Neural cell (in vitro differentiated cells): ENCODE results near the gene EXOC6B. TPM values are rescaled to one million over a fixed set of nuclear protein-coding genes. Genes with fewer than 3 reads are reported as not detected.

ENCODE experiments used
- H2AFZ ChIP-seq: fragments of 200-600, 300-800 bp; sonication (generic), shearing (Covaris generic); 2 replicates; pipeline ENCODE4 v1.6.0; 2014; ENCODE audit warnings: low read depth, mild to moderate bottlenecking, antibody characterized with exemption, low read length, moderate library complexity
- H3F3A ChIP-seq: fragments of 200-600 bp; shearing (Covaris generic); 2 replicates; pipeline ENCODE4 v1.6.1; 2016; ENCODE audit warnings: mild to moderate bottlenecking, moderate library complexity, mixed read lengths, antibody characterized with exemption, low read length; ENCODE audit not compliant: insufficient read depth, poor library complexity, severe bottlenecking
- H3K27ac ChIP-seq: fragments of 200-600, 300-800 bp; sonication (generic), shearing (Covaris generic); 2 replicates; pipeline ENCODE4 v1.5.1; 2014; ENCODE audit warnings: mild to moderate bottlenecking, low read length, moderate library complexity
- H3K27me3 ChIP-seq: fragments of 300-800, 200-600 bp; sonication (generic), shearing (Covaris generic); 2 replicates; pipeline ENCODE4 v1.6.0; 2014; ENCODE audit warnings: mild to moderate bottlenecking, low read depth, low read length, moderate library complexity; ENCODE audit not compliant: insufficient read depth
- H3K36me3 ChIP-seq: fragments of 300-800, 200-600 bp; sonication (generic), shearing (Covaris generic); 2 replicates; pipeline ENCODE4 v1.5.1; 2014; ENCODE audit warnings: mild to moderate bottlenecking, antibody characterized with exemption, low read length, moderate library complexity; ENCODE audit not compliant: insufficient read depth
- H3K4me2 ChIP-seq: fragments of 300-800, 200-600 bp; sonication (generic), shearing (Covaris generic); 2 replicates; pipeline ENCODE4 v1.6.0; 2014; ENCODE audit warnings: mild to moderate bottlenecking, low read length
- H3K4me3 ChIP-seq: fragments of 300-800, 200-600 bp; sonication (generic), shearing (Covaris generic); 2 replicates; pipeline ENCODE4 v1.5.1; 2014; ENCODE audit warnings: mild to moderate bottlenecking, low read length, moderate library complexity
- H3K79me2 ChIP-seq: fragments of 200-600 bp; shearing (Covaris generic); replicated peaks from 2 replicates; pipeline ENCODE4 v1.6.0; 2014; ENCODE audit warnings: mild to moderate bottlenecking, low read length, moderate library complexity; ENCODE audit not compliant: insufficient read depth
- H3K9ac ChIP-seq: fragments of 300-800, 200-600 bp; sonication (generic), shearing (Covaris generic); 2 replicates; pipeline ENCODE4 v1.6.1; 2016; ENCODE audit warnings: mild to moderate bottlenecking, low read length, mixed read lengths
- H3K9me2 ChIP-seq: fragments of 200-600 bp; shearing (Covaris generic); 2 replicates; pipeline ENCODE4 v1.6.1; 2016; ENCODE audit warnings: mild to moderate bottlenecking, low read length, mixed read lengths; ENCODE audit not compliant: insufficient read depth
- H3K9me3 ChIP-seq: fragments of 200-600, 300-800 bp; sonication (generic), shearing (Covaris generic); 2 replicates; pipeline ENCODE4 v1.6.1; 2016; ENCODE audit warnings: mild to moderate bottlenecking, mixed run types, low read length, moderate library complexity, mixed read lengths
- H4K20me1 ChIP-seq: fragments of 200-600 bp; shearing (Covaris generic); 2 replicates; pipeline ENCODE4 v1.6.1; 2016; ENCODE audit warnings: mild to moderate bottlenecking, mixed run types; ENCODE audit not compliant: insufficient read depth
- EP300 ChIP-seq: fragments of 450-650 bp; conservative IDR thresholded peaks from 2 replicates; pipeline ENCODE4 v1.6.1; 2014; ENCODE audit warnings: antibody characterized with exemption, mild to moderate bottlenecking, moderate library complexity; ENCODE audit not compliant: poor library complexity, severe bottlenecking
- EZH2 ChIP-seq: fragments of 200-600, 300-800 bp; shearing (Covaris generic), sonication (generic); IDR thresholded peaks from 2 replicates; pipeline ENCODE4 v1.6.1; 2014; ENCODE audit warnings: antibody characterized with exemption, low read length, borderline replicate concordance, mild to moderate bottlenecking; ENCODE audit not compliant: insufficient read depth, poor library complexity, severe bottlenecking
- MXI1 ChIP-seq: fragments of 450-650 bp; conservative IDR thresholded peaks from 2 replicates; pipeline ENCODE4 v1.6.1; 2014; ENCODE audit warnings: antibody characterized with exemption, mild to moderate bottlenecking; ENCODE audit not compliant: poor library complexity, severe bottlenecking
- POLR2AphosphoS5 ChIP-seq: IDR thresholded peaks from 2 replicates; pipeline ENCODE4 v1.6.1; 2012
- RAD21 ChIP-seq: fragments of 450-650 bp; conservative IDR thresholded peaks from 2 replicates; pipeline ENCODE4 v1.6.1; 2014; ENCODE audit warnings: antibody characterized with exemption, mild to moderate bottlenecking, moderate library complexity
- SMC3 ChIP-seq: fragments of 450-650 bp; conservative IDR thresholded peaks from 2 replicates; pipeline ENCODE4 v1.6.1; 2014; ENCODE audit warnings: antibody characterized with exemption, mild to moderate bottlenecking, moderate library complexity; ENCODE audit not compliant: poor library complexity
- TAF1 ChIP-seq: IDR thresholded peaks from 2 replicates; pipeline ENCODE4 v1.6.1; 2012; ENCODE audit warnings: low read depth
- polyA plus RNA-seq: library from polyadenylated mRNA; depleted of rRNA; stranded (reverse); fragments of >200 nt; gene quantifications from 2 replicates; pipeline ENCODE4 v1.2.3, GENCODE V29; 2014
- TF ChIP-seq, protein P1 (sequence below): fragments of 450-650 bp; IDR thresholded peaks from 2 replicates; pipeline ENCODE4 v1.5.1; 2014; ENCODE audit warnings: antibody characterized with exemption, mild to moderate bottlenecking, moderate library complexity; ENCODE audit not compliant: poor library complexity, severe bottlenecking
- TF ChIP-seq, protein P2 (sequence below): IDR thresholded peaks from 2 replicates; pipeline ENCODE4 v1.6.1; 2012; ENCODE audit warnings: borderline replicate concordance

EXOC6B gene
- polyA plus RNA-seq, 1 donor from 2014 or later: 23.4 TPM

DNA sequence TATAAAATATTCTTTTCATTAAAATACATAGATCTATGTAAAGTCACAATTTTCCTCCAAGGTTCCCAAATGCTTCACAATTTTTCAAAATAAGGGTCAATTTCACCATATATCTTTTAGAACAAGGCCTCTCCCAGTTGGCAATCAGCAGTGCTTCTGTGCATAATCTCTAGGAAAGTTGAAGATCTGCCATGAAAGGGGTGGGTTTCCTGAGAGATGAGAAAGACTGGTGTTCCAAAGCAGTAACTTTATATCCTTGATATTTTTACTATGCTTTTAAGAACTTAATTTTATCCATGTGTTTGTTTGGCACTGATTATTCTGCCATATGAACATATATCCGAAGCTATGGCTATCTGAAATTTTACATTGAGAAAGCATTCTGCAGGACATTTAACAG, 478.8 kb downstream of the EXOC6B start:
- Histone ChIP-seq H3K27ac (no peak overlapping the region), H3F3A (no peaks in the 10 kb centered on the region), H3K4me3 (no peak overlapping the region), H3K36me3 (no peaks in the 10 kb centered on the region), H3K9ac (no peak overlapping the region), H3K79me2 (no peaks in the 10 kb centered on the region), H4K20me1 (no peaks in the 10 kb centered on the region), H3K9me2 (no peaks in the 10 kb centered on the region), H3K4me2 (no peak overlapping the region), H3K9me3 (no peaks in the 10 kb centered on the region), H2AFZ (no peak overlapping the region), H3K27me3 (no peaks in the 10 kb centered on the region)
- no peak for TF ChIP-seq SMC3
- no peak for TF ChIP-seq TAF1
- TF ChIP-seq MXI1: no peak
- TF ChIP-seq, protein P1, sequence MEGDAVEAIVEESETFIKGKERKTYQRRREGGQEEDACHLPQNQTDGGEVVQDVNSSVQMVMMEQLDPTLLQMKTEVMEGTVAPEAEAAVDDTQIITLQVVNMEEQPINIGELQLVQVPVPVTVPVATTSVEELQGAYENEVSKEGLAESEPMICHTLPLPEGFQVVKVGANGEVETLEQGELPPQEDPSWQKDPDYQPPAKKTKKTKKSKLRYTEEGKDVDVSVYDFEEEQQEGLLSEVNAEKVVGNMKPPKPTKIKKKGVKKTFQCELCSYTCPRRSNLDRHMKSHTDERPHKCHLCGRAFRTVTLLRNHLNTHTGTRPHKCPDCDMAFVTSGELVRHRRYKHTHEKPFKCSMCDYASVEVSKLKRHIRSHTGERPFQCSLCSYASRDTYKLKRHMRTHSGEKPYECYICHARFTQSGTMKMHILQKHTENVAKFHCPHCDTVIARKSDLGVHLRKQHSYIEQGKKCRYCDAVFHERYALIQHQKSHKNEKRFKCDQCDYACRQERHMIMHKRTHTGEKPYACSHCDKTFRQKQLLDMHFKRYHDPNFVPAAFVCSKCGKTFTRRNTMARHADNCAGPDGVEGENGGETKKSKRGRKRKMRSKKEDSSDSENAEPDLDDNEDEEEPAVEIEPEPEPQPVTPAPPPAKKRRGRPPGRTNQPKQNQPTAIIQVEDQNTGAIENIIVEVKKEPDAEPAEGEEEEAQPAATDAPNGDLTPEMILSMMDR: no peak
- TF ChIP-seq POLR2AphosphoS5: no peak
- no peak for TF ChIP-seq EP300

DNA sequence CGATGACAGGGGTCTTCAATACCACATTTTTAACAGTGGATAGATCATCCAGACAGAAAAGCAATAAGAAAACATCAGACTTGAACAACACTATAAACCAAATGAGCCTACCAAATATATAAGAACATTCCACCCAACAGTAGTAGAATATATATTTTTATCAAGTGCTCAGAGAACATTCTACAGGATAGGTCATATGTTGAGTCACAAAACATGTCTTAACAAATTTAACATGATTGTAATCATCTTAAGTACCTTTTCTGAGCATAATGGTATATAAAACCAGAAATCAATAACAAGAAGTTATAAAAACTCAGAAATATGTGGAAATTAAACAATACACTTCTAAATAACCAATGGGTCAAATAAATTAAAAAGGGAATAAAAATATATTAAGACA, 484.2 kb downstream of the EXOC6B start:
- H2AFZ ChIP-seq: no peak overlapping the region

More for the DNA sequence above, 484.2 kb downstream of the EXOC6B start:
- no peaks in the 10 kb centered on the region for H3K27me3 ChIP-seq
- H4K20me1 ChIP-seq: no peaks in the 10 kb centered on the region
- H3K4me3 ChIP-seq: no peak overlapping the region
- no peak overlapping the region for H3K4me2 ChIP-seq
- TF ChIP-seq EP300: no peak
- no peak for TF ChIP-seq EZH2
- TF ChIP-seq POLR2AphosphoS5: no peak
- TF ChIP-seq, protein P1: no peak
- TF ChIP-seq, protein P2, sequence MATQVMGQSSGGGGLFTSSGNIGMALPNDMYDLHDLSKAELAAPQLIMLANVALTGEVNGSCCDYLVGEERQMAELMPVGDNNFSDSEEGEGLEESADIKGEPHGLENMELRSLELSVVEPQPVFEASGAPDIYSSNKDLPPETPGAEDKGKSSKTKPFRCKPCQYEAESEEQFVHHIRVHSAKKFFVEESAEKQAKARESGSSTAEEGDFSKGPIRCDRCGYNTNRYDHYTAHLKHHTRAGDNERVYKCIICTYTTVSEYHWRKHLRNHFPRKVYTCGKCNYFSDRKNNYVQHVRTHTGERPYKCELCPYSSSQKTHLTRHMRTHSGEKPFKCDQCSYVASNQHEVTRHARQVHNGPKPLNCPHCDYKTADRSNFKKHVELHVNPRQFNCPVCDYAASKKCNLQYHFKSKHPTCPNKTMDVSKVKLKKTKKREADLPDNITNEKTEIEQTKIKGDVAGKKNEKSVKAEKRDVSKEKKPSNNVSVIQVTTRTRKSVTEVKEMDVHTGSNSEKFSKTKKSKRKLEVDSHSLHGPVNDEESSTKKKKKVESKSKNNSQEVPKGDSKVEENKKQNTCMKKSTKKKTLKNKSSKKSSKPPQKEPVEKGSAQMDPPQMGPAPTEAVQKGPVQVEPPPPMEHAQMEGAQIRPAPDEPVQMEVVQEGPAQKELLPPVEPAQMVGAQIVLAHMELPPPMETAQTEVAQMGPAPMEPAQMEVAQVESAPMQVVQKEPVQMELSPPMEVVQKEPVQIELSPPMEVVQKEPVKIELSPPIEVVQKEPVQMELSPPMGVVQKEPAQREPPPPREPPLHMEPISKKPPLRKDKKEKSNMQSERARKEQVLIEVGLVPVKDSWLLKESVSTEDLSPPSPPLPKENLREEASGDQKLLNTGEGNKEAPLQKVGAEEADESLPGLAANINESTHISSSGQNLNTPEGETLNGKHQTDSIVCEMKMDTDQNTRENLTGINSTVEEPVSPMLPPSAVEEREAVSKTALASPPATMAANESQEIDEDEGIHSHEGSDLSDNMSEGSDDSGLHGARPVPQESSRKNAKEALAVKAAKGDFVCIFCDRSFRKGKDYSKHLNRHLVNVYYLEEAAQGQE: no peak
- TF ChIP-seq RAD21: no peak
- TF ChIP-seq TAF1: no peak
- H3K9me3 ChIP-seq: no peaks in the 10 kb centered on the region
- H3K79me2 ChIP-seq: no peaks in the 10 kb centered on the region
- H3K9ac ChIP-seq: no peak overlapping the region
- H3K9me2 ChIP-seq: no peaks in the 10 kb centered on the region
- no peaks in the 10 kb centered on the region for H3K36me3 ChIP-seq
- H3K27ac ChIP-seq: no peak overlapping the region
- H3F3A ChIP-seq: no peaks in the 10 kb centered on the region
